ENCODE measurements around the gene PHACTR3.

PHACTR3 gene

DNA sequence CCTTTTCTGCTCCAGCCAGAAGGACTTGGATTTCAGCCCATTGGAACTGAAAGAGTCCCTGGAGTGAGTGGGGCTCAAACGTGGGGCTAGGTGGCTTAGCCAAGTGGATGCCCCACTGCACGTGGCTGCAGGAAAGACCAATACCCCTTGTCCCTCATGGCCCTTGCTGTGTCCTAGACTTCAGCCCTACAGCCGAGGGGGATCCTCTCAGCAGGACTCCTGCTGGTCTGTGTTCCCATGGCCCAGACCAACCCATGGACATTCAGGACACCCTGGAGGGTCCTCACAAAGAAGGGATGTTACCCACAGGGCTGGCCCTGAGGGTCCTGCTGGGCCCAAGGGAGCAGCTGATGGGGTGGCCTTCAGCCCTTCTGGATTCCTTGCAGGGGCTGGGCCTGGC lies 30.0 kb upstream of the PHACTR3 start:
- DNase-seq = no peak

DNA sequence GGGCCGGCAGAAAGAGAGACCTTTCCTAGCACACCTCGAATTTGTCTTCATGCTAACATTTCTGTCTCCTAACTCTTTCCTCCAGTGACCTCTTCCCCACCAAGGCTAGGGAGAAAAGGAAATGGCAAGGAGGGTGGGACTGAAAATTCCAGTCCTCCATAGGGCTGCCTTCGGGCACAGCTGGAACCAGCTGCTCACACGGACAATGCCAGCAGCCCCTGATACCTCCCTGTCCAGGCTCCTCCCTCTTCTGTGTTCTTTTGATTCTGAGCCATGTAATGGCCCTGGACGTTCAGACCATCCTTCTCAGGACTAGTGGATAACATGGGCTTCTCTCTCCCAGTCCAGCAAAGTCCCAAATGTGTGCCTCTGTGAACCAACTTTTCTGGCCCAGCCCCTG lies 29.1 kb upstream of the PHACTR3 start:
- DNase-seq = no peak

DNA sequence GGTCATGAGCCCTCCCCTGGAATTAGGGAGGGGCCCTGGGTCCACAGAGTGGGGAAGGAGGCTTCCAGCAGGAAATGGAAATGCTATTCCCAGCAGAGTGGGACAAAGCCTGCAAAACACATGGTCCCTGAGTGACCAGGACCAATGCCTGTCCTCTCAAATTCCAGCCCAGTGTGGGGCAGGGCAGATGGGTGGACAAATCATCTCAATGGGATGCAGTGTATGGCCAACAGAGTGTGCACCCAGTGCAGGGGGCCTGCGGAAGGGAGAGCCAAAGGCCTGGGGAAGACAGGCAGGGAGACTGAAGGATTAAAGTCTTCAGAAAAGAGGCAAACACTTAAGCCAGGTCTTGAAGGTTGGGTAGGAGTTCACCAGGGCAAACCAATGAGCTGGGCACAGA lies 28.7 kb upstream of the PHACTR3 start:
- no peak for DNase-seq

DNA sequence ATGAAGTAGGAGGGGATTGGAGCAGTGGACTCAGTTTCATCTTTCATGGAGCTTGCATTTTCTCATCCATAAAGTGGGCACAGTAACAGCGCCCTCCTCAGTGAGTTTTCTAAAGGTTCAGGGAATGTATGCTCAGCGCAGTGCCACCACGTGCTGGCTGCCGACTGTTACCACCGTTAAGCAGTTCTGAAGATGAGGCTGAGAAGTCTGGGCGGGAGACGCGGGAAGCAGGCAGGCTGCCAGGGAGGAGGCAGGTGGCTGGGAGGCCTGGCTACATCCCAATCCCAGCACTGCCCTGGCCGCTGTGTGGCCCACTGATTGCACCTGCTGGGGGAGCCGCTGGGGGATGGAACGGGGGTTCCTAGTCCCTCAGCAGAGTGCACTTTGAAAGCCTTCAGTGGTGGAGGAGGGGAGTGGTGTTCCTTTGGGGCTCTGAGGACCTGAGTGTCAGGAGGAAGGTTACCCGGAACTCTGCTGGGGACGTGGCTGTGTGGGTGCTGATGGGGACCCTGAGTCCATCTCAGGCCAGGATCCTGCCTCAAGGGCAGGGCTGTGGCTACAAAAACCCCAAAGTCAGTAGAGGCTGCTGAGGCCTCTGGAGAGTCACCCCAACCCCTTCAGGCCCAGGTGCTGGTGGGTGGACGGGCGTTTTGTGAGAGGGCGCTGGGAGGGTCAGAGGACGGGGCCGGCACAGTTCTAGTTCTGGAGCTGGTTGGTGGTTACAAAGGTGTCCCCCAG lies 28.0 kb upstream of the PHACTR3 start:
- DNase-seq = no peak

DNA sequence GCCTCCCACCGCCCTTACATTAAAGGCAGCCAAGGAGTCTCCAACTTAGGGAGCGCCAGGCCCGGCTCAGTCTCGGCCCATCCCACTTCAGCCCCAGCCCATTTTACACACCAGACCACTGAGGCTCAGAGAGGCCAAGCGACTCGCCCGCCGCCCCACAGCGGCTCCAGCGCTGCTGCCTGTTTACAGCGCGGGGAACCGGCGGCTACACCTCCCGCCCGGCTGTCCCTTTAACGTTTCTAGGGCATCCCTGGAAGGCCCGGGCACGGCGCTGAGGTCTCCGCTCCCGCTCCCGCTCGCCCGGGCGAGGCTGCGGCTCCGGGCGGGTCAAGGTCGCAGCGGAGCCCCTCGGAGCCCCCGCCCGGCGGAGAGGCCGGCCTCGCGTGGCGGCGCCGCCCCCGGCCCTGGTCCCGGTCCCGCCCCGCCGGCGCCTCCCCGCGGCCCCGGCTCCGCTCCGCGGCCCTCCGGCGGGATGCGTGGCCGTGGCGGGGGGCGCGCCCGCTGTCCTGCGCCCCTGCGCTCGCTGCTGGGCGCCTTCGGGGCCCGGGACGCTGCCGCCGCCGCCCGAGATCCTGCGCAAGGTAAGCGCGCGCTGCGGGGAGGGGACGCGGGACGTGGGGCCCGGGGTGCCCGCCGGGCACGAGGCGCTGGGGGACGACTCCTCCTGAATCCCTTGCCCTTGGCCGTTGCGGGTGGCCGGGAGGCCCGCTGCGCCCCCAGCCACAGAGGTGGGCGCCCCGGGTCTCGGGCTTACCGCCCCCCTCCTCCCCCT lies 27.1 kb upstream of the PHACTR3 start:
- DNase-seq = no peak

DNA sequence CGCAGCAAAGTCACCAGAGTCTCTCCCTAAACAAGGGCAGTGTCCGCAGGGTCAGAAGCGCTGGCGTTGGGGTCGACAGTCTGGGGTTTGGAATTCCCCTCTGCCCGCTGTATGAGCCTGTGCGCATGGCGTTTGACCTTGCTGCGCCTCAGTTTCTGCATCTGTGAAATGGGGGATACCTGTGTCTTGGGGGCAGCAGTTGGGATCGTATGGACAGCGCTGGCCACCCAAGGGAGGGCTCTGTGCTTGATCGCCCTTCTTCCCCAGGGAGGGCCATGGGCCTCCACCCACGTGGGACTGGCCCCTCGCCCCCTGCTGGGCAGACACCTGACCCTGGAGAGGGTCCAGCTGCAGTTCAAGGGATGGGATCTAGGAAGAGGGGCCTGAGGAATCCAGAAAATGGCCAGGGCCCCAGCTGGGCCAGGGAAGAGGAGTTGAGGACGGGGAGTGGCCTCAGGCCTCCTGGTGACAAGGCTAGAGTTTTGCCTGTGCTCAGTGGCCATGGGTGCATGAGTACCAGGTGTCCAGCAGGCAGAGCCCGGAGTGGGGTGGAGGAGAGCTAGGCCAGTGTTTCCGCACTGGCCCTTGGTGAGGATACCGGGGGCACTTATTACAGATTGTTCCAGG lies 26.4 kb upstream of the PHACTR3 start:
- DNase-seq = no peak

DNA sequence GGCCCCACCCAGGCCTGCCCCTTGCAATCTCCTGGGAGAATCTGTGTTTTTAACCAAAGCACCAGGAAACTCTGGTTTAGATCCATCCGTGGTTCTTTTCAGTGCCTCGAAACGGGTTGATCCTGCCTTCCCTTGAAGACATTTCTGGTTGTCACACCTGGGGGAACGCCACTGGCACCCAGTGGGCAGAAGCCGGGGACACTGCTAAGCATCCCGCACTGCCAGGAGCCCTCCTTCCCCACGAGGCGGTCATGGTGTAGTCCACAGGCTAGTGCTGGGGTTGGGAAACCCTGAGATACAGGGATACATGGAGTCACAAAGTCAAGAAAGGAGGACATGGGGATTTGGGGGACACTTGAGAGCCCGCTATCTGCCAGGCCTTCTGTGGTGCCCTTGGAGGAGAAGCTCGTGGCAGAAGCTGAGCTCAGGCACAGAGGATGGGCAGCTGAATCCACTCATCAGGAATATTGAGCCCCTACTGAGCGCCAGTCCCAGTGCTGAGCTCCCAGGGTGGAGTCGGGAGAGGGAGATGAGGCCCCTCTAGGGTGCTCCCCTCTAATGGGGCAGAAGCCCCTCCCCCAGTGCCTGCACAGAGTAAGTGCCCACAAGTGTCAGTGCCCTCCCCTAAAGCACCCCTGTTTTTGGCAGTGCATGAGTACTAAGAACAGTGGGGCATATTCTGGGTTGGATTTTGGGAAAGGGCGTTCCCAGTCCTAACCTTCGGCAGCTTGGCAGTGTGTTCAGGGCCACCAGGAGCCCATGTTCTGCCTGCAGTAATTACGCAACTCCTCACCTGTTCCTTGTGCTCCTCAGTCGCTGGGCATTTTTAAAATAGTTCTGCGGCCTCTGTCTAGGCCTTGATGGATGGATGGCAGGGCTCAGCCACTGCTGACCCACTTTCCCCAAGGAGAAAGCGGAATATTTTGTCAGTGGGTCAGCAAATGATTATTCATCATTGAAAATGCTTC lies 25.6 kb upstream of the PHACTR3 start:
- no peak for DNase-seq

DNA sequence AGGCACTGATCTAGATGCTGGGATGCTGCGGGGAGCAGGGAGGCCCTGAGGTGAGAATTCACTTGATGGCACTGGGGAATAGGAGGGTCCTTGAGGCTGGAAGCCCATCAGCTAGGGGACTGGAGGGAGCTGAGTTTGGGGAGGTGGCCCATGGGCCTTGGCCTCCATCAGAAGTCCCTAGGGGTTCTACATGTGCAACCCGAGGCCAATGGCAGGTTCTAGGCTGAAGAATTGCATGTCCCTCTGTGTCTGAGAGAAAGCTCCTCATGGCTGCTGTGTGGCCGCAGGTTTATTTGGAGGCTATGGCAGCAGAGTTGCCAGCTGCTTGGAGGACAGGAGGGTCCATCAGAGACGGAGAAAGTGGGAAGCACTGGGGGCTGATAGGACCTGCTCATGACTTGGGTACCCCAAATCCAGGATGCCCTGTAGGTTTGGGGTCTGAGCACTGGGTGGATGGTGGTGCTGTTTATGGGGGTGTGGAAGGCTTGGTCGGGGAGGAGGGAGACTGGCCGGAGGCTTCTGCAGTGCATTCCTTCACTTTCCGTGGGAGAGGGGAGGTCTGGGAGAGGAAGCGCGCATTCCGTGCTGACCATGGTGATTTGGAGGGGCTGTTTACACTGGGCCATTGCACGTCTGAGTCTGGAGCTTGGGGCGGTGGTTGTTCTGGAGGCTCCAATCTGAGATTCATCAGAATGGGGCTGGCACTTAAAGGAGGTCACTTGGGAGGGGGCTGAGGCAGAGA lies 24.8 kb upstream of the PHACTR3 start:
- no peak for DNase-seq

DNA sequence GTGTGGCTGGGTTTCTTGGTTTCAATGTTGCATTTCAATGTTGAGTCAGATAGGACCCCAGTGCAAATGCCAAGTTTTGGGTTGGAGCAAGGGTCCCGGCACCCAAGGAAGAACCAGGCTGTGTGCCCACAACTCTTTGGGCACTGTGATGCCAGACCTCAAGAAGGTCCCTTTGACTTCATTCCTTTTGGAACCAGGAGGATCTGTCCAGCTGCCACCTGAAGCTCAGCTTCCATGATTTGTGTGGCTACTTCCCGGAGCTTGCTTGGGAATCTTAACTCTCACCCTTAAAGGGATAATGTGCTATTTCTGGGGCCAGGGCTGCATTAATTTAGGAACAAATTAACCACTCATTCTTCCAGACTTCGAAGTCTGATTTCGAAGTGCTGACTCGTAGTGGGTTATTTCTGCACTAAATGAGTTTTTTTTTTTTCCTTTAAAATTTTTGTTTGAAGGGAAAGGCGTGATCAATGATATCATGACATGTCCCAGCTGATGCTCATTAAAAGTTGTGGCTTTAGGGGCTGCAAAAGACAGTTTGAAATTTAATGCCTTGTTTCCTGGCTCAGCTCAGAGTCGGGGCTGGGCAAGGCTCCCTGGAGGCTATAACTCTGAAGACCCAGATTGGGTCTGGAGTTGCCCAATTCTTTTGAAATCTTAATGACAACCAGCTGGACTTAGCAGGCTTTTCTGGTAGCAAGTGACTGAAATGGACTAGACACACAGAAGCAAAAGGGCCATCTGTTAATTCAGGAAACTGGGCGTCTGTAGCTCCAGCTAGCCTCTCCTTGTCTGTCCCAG lies 24.0 kb upstream of the PHACTR3 start:
- no peak for DNase-seq

DNA sequence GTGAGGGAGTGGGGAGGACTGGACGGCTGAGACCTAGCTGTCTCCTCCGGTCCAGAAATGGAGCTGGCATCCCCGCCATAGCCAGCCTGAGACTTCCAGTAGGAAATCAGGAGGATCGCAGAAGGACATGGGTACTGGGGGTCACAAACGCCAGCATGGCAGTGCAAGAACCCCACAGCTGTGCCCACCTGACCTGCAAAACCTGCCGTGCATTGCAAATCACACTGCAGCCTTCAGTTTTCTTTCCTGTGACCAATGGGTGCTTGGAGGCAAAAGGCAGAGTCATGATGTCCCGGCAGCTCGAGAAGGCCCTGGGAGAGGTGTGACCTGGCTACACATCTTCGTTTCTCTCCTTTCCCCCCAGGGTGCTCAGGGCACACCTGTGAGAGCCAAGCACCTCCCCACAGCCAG lies 23.3 kb upstream of the PHACTR3 start:
- DNase-seq = no peak

DNA sequence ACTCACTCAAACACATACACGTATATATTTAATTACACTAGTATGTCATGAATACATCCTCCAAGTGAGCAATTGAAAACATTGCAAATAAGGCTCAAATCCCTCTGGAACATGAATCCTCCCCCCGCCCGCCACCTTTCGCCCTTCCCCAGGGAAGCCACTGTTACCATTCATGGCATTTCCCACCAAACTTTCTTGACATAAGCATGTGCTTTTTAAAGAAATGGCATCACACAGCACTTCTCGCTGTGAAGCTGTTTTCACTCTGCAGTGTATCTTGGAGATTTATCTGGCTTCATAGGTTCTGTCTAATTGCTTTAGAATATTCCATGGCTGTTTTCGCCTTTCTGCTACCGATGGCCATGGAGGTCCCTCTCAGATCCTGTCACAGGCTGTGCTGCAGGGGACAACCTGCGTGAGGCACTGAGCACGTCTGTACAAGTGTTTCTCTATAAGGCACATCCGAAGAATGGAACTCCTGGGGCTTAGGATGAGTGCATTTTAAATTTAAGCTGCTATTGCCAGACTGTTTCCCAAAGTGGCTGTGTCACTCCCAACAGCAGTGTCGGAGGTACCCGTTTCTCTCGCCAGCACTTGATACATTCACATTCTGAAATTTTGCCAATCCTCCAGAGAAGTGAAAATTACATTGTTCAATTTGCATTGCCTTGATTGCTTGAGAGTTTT lies 22.2 kb upstream of the PHACTR3 start:
- no peak for DNase-seq

DNA sequence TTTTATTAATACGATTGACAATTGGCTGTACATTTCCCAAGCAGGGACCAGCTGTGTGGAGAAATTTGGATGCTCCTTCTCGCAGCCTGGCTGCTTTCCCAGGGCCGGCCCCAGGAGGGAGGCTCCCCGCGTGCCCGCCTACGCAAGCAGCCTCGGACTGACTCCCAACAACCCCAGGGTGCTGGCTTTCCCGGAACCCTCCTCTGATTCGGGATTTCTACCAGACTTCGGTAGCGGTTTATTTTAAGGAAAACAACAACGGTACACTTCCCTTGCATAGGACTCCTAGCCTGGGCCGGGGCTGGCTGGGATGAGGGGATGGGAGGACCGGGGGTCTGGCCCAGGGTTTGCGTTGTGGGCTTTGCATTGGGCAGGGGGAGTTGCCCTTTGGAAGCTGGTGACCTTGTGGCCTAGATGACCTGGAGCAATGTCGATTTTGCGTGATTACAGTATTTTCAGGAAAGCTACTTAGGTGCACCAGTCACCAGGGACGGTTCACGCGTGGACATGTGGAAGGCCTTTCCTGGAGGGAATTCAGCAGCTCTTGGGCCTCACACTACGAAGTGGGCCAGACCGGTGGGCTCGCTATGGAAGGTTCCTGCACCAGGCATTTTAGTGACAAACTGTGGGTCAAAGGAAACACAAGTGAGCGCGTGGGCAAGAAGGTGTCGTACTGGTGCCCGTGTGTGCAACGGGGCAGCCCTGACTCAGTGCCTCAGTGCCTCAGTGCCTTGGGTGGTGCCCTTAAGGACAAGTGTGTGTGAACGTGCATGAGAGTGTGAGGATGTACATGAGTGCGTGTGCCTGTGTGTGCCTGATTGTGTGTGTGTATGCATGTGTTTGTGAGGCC lies 20.7 kb upstream of the PHACTR3 start:
- no peak for DNase-seq

DNA sequence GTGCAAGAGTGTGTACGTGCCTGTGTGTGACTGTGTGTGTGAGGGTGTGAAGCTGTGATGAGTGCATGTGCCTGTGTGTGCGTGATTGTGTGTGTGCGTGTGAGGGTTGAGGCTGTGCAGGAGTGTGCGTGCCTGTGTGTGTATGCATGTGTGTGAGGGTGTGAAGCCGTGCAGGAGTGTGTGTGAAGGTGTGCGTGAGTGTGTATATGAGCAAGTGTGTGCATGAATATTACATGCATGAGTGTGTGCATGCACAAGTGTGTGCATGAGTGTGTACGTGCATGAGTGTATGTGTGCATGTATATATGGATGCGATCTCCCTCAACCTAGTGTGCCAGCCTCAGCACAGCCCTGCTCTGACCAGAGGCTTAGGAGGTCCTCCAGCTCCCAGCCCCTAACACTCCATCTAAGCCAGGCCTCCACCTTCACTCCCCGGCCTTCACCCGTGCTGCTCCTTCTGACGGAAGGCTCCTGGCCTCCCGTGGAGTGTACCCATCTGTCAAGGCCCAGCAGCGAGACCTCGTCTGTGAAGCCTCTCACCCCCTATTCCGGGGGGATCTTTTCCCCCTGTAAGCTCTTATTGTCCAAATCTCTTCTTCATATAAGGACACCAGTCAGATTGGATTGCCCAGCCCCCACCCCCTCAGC lies 19.9 kb upstream of the PHACTR3 start:
- no peak for DNase-seq

DNA sequence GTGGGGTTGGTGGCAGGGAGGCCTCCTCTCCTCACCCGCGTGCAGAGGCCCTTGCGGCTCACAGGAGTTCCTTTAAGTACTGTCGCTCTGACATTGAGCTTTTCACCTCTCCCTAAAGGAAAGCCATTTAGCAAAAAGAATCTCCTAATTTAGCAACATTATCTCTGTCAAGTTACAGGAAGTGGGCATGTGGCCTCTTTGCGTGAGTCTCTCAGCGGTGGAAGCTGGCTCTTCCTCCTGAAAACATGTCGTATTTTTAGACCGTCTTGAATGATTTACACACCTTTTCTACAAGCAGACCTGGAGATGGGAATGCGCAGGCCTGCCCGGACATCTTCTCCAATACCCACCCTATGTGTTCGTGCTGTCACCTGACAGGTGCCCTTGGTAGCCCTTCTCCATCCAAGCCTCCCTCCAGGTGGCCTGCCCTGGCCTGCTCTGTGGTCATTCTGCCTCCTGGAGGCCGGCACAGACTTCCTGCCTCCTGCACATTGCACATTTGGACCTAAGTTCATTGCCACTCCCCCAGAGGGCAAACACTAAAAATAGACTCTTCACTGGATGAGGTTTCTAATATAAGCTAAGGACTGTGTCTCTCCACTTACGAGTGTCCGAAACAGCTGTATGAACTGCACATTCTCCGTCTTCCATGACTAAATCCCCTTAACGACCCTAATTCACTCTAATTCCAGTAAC lies 18.5 kb upstream of the PHACTR3 start:
- no peak for DNase-seq

DNA sequence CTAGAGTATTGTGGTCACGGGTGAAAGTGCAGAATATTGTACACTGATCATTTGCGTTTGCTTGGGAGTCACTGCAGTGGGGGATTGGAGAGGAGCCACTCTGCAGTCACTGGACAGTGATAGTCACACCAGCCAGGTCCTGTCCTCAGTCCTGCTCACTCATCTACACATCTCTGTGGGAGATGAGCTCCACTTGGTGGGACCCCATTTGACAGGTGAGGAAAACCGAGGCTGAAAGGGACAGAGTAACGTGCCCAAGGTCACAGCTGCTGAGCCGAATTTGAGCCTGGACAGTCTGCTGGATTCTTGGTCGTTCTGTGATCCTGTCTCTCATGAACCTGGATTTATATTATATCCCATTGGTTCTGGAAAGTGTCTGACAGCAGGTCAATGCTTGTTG lies 17.7 kb upstream of the PHACTR3 start:
- DNase-seq = no peak

DNA sequence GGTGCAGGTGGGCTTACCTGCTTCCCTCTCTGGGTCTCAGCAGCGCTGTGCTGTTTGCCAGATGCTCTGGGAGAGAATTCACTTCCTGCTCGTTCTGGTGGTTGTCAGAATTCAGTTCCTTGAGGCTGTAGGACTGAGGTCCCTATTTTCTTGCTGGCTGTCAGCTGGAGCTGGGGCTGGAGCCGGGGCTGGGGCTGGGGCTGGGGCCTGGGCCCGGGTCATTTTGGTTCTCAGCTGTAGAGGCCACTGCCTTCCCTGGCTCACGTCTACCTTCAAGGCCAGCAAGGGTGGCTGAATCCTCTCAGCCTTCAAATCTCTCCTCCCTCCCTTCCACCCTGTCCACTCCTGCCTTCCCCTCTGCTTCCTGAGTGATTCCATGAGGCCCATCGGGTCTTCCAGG lies 16.8 kb upstream of the PHACTR3 start:
- no peak for DNase-seq

DNA sequence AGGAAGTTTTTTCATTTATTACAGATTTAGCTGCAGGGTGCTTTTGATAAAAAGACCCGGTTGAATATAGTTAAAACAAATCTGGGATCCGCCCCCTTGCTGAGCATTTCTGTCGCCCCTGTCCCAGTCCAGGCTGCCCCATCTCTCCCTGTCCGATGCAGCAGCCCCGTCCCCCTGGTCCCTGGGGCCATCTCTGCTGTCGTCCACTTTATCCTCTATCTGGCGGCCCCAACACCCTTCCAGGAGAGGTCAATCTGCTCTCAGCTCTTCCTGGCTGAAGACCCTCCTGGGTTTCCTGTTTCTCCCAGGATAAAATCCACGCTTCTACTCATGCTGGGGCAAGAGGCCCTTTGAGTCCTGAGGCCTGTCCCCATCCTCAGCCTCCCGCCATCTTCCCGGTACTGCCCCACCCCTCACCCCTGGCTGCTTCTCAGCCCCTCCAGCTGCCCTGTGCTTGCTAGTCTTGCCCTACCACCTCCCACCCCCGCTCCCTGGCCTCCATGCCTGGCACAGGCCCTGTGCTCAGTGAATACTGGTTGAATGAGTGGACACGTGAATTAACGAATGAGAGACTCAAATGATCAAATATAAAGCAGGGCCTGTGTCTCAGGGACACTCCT lies 16.0 kb upstream of the PHACTR3 start:
- DNase-seq = no peak

DNA sequence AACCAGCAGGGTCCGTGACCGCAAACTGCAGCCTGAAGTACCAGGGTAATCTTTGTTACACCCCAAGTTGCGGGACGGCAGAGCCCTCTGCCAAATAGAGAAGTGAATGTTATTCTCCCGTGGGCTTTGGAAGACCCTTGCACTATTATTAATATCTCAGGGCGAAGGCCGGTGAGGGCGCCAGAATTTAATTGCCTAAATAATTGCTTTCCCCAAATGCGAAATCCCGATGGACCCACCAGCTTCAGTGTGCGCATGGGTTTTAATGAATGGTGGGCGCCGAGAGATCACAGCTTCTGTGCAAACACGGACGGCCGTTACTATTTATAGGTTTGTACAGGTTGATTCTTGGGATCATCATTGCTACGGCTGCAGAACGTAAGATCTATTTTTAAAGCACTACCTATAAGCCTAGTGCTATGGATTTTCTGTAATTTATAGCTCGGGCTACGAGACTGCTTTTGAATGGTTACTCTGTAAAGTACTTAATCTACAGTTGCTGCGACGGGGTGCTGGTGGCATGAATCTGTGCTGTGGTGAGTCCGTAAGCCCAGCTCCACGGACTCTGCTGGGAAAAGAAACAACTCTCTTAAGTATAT lies 15.2 kb upstream of the PHACTR3 start:
- DNase-seq = no peak
